Measurements from ENCODE around the gene CEACAM19. TPM values are rescaled to one million over a fixed set of nuclear protein-coding genes. Genes with fewer than 3 reads are reported as not detected.
"Not testable (repeated sequence)": the region's sequence is repeated elsewhere in the genome, so short reads cannot be mapped to it uniquely, and the experiment has no call there.

CEACAM19 gene
- total and polyA plus RNA-seq, 9 of the 15 experiments (the other 6 are each of a cell fraction or from before 2014, with no cell fraction given): 0.15 to 0.30 (median 0.23) TPM; not detected in 5

DNA sequence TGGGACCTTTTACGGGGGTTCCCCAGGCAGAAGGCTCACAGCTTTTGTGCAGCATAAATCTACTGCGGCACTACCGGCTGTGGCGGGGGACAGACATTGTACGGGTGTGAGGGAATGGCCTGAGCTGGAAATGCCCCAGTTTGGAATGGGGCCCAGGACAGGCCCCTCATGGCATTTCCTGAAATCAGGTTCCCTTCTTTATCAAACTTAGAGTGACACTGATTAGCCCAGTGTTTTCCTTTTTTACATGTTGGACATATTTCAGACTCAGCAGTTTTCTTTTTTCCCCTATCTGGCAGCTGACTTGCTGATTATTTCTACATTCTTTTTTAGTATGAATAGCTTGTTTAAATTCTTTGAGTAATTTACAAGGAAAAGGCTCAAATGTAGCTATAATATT lies 37.2 kb upstream of the CEACAM19 start:
- H3K4me1 ChIP-seq (replicated peaks in 1 of 2; ENCODE audit: control insufficient read depth in 2 of 2, insufficient read depth in 2 of 2, low read length in 2 of 2); DNase-seq (ENCODE audit: extremely low read depth in 1 of 4, low spot score in 3 of 4); H3K4me2 ChIP-seq (ENCODE audit: insufficient read depth, low read length); H3K9ac ChIP-seq (ENCODE audit: insufficient read depth in 1 of 2, low read depth in 2 of 2, low read length in 2 of 2); FAIRE-seq; BruUV-seq (replicated peaks); intact Hi-C loops (cut with micrococcal nuclease); ATAC-seq; H3K27me3 ChIP-seq (ENCODE audit: control insufficient read depth in 2 of 2, insufficient read depth in 2 of 2, low read length in 2 of 2); H3K9me3 ChIP-seq (replicated peaks; ENCODE audit: control insufficient read depth, insufficient read depth, low read depth, low read length); H2AFZ ChIP-seq (ENCODE audit: low read depth, low read length); CTCF ChIA-PET (ENCODE audit: low intra/inter-chr PET ratio); in situ Hi-C loops (cut with MboI); H3K4me3 ChIP-seq; H3K27ac ChIP-seq (ENCODE audit: extremely low read depth, low read depth, low read length); H4K20me1 ChIP-seq (replicated peaks; ENCODE audit: control insufficient read depth, insufficient read depth, low read length); H3K36me3 ChIP-seq (ENCODE audit: control insufficient read depth, insufficient read depth, low read length); H3K79me2 ChIP-seq (ENCODE audit: control insufficient read depth, insufficient read depth, low read length); H3K9me1 ChIP-seq (ENCODE audit: control insufficient read depth, insufficient read depth, low read length): not testable (repeated sequence)
- TF ChIP-seq ZNF316 (IDR thresholded peaks at IDR 0.05) (peak; percentile 72), C11orf30 (IDR thresholded peaks at IDR 0.05; ENCODE audit: low read depth) (peak; percentile 64), MAFF (IDR thresholded peaks at IDR 0.05; ENCODE audit: low read length) (0 out of 2 replicates have a peak, but pooled peaks have one; percentile 11)
- 56% methylated on average over 5 of the region's 5 CpGs for WGBS (ENCODE audit: insufficient coverage, low coverage, missing lambda C conversion rate)
- POLR2A ChIA-PET: interaction anchor here (1.5 kb wide), 1 partner anchor 46 kb away, joined by 4 read pairs; no protein-coding TSS in a partner anchor

DNA sequence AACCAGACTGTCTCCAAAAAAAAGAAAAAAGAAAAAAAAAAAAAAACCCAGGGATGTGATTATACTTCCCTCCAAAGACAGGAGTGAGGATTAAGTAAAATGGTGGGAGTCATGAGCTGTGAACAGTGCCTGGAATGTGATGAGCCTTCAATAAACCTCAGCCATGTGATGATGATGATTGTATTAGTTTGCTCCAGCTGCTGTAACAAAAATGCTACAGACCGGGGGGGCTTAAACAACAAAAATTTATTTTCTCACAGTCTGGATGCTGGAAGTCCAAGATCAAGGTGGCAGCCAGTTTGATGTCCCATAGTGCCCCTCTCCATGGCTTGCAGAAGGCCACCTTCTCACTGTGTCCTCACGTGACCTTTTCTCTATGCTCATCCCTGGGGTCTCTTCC lies 36.5 kb upstream of the CEACAM19 start:
- H3K4me3 ChIP-seq: no peak overlapping the region
- ChIA-PET POLR2A (no interaction called here), CTCF (ENCODE audit: low intra/inter-chr PET ratio) (no interaction called here)
- in situ Hi-C loops (cut with MboI) (no loop called here), intact Hi-C loops (cut with micrococcal nuclease) (no loop called here)
- no peak for ATAC-seq
- H3K9ac ChIP-seq (ENCODE audit: insufficient read depth in 1 of 2, low read depth in 2 of 2, low read length in 2 of 2): no peak overlapping the region
- no peak overlapping the region for H2AFZ ChIP-seq (ENCODE audit: low read depth, low read length)
- H3K27ac ChIP-seq (ENCODE audit: extremely low read depth, low read depth, low read length): no peak overlapping the region
- no peaks in the 10 kb centered on the region for H3K79me2 ChIP-seq (ENCODE audit: control insufficient read depth, insufficient read depth, low read length)
- H3K4me2 ChIP-seq (ENCODE audit: insufficient read depth, low read length): no peak overlapping the region
- H3K9me1 ChIP-seq (ENCODE audit: control insufficient read depth, insufficient read depth, low read length): no peaks in the 10 kb centered on the region
- whole genome bisulfite sequencing (ENCODE audit: insufficient coverage, low coverage, missing lambda C conversion rate): 53% methylated on average over 2 of the region's 2 CpGs
- no peaks in the 10 kb centered on the region for H3K27me3 ChIP-seq (ENCODE audit: control insufficient read depth in 2 of 2, insufficient read depth in 2 of 2, low read length in 2 of 2)
- no peaks in the 10 kb centered on the region for H4K20me1 ChIP-seq (replicated peaks; ENCODE audit: control insufficient read depth, insufficient read depth, low read length)
- no peak for DNase-seq (ENCODE audit: extremely low read depth in 1 of 4, low spot score in 3 of 4)
- no peaks in the 10 kb centered on the region for H3K36me3 ChIP-seq (ENCODE audit: control insufficient read depth, insufficient read depth, low read length)
- FAIRE-seq: no peak
- BruUV-seq (replicated peaks): no TSS peak
- peaks cover 3 to 7% of the 10 kb centered on the region in 2 experiments; a peak in 3 of 5 replicates for H3K4me1 ChIP-seq (replicated peaks in 1 of 2; ENCODE audit: control insufficient read depth in 2 of 2, insufficient read depth in 2 of 2, low read length in 2 of 2)
- TF ChIP-seq TRIM24 (IDR thresholded peaks at IDR 0.05) (peak in 1 of 2 experiments; percentile 32; a peak in 2 of 4 replicates), ZNF766 (CRISPR knock-in tag; conservative IDR thresholded peaks at IDR 0.05) (0 out of 2 replicates have a peak, but pooled peaks have one; percentile 28), ZNF12 (CRISPR knock-in tag; IDR thresholded peaks at IDR 0.05) (peak; percentile 99), HLTF (IDR thresholded peaks at IDR 0.05) (no peak), ZNF134 (CRISPR knock-in tag; conservative IDR thresholded peaks at IDR 0.05) (no peak)
- TF ChIP-seq, protein P1, sequence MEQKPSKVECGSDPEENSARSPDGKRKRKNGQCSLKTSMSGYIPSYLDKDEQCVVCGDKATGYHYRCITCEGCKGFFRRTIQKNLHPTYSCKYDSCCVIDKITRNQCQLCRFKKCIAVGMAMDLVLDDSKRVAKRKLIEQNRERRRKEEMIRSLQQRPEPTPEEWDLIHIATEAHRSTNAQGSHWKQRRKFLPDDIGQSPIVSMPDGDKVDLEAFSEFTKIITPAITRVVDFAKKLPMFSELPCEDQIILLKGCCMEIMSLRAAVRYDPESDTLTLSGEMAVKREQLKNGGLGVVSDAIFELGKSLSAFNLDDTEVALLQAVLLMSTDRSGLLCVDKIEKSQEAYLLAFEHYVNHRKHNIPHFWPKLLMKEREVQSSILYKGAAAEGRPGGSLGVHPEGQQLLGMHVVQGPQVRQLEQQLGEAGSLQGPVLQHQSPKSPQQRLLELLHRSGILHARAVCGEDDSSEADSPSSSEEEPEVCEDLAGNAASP (IDR thresholded peaks at IDR 0.05): 0 out of 2 replicates have a peak, but pooled peaks have one; percentile 12
- H3K9me3 ChIP-seq (replicated peaks; ENCODE audit: control insufficient read depth, insufficient read depth, low read depth, low read length): no peaks in the 10 kb centered on the region
